DOHH2 (cell line): ENCODE results near the gene ACTG2.

Experiments
- EZH2phosphoT487 ChIP-seq: fragments of 200-600 bp; sonication (generic); IDR thresholded peaks from 2 replicates; pipeline ENCODE4 v1.6.1; 2017; ENCODE audit warnings: borderline replicate concordance, mild to moderate bottlenecking, antibody characterized with exemption, low read length, moderate library complexity, mixed read lengths
- TF ChIP-seq, protein P1 (sequence below): fragments of 200-600 bp; sonication (generic); IDR thresholded peaks from one replicate; pipeline ENCODE4 v1.5.1; 2014; ENCODE audit warnings: antibody characterized with exemption, mild to moderate bottlenecking, low read depth, low read length; ENCODE audit not compliant: poor library complexity, severe bottlenecking

DNA sequence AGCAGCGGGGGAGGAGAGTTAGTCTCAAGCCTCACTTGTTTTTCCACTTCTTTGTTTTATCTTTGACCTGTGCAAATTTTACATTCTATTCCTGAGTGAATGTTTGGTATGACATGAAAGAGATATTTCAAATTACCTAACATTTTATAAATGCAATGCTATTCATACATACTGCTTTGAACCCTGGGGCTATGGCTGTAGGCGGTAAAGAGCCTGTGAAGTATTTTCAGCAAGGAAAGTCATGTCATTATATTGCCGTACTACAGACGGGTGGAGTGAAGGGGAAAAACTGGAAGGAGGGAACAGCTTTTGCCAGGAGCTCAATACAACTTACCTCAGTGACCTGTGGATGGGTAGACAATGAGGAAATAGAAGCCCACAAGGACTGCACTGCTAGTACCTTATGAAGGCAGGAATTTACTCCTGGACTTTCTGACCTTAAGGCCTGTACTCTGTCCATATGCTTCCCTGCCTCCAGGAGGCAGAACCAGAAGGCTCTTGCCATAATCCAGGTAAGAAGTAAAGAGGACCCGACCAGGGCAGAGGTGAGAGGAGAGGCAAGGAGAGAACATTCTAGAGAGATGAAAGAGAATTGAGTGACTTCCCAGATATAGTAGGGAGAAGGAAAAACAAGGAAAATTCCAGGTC lies 63.5 kb downstream of the ACTG2 start:
- TF ChIP-seq, protein P1, sequence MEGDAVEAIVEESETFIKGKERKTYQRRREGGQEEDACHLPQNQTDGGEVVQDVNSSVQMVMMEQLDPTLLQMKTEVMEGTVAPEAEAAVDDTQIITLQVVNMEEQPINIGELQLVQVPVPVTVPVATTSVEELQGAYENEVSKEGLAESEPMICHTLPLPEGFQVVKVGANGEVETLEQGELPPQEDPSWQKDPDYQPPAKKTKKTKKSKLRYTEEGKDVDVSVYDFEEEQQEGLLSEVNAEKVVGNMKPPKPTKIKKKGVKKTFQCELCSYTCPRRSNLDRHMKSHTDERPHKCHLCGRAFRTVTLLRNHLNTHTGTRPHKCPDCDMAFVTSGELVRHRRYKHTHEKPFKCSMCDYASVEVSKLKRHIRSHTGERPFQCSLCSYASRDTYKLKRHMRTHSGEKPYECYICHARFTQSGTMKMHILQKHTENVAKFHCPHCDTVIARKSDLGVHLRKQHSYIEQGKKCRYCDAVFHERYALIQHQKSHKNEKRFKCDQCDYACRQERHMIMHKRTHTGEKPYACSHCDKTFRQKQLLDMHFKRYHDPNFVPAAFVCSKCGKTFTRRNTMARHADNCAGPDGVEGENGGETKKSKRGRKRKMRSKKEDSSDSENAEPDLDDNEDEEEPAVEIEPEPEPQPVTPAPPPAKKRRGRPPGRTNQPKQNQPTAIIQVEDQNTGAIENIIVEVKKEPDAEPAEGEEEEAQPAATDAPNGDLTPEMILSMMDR, result no peak
- no peak for TF ChIP-seq EZH2phosphoT487
